Retinal pigment epithelial cell (primary cell): Measurements from ENCODE around the gene NKD1.

ENCODE experiments used
- DNase-seq: peaks from one replicate; pipeline ENCODE4 v3.0.0-alpha.2; 2010; ENCODE audit warnings: low read depth
- H3K4me3 ChIP-seq: 2 replicates; pipeline ENCODE4 v1.5.1; 2011; ENCODE audit warnings: mild to moderate bottlenecking, low read length, control low read depth, moderate library complexity
- TF ChIP-seq, protein P1 (sequence below): conservative IDR thresholded peaks from 2 replicates; pipeline ENCODE4 v1.5.1; 2011; ENCODE audit warnings: low read depth, low read length, control low read depth, inconsistent platforms

NKD1 gene

DNA sequence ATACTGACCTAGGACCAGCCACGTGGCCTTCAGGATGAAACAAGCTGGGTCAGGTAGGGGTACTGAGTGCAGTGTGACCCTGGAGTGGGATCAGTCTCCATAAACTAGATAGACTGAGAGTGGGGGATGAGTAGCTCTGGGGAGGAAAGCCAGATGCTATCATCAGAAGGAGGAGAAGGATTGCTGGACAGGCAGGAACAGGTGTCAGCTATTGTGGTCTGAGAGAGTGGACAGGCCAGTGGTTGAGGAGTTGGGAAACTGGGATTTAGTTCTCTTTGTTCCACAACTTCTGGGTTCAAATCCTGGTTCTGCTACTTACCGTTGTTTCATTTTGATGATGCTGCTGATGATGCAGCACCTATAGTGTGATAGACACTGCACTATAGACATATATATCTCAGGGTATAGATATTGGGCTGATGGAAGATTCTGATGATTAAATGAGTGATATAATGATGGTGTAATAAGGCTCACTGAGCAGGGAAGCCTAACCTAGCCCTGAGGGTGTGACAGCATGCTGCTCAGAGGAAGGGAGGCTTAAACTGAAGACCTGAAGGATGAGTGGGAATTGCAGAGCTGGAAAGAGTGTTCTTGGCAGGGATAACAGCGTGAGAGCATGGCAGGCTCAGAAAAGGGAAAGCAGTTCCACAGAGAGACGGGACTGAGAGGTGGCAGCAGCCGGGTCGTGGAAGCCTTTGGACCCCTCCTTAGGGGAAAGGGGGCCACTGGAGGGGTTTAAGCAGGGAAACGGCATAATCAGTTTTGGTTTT, 66.9 kb downstream of the NKD1 start:
- no peak overlapping the region for H3K4me3 ChIP-seq
- no peak for DNase-seq
- TF ChIP-seq, protein P1, sequence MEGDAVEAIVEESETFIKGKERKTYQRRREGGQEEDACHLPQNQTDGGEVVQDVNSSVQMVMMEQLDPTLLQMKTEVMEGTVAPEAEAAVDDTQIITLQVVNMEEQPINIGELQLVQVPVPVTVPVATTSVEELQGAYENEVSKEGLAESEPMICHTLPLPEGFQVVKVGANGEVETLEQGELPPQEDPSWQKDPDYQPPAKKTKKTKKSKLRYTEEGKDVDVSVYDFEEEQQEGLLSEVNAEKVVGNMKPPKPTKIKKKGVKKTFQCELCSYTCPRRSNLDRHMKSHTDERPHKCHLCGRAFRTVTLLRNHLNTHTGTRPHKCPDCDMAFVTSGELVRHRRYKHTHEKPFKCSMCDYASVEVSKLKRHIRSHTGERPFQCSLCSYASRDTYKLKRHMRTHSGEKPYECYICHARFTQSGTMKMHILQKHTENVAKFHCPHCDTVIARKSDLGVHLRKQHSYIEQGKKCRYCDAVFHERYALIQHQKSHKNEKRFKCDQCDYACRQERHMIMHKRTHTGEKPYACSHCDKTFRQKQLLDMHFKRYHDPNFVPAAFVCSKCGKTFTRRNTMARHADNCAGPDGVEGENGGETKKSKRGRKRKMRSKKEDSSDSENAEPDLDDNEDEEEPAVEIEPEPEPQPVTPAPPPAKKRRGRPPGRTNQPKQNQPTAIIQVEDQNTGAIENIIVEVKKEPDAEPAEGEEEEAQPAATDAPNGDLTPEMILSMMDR, result no peak

DNA sequence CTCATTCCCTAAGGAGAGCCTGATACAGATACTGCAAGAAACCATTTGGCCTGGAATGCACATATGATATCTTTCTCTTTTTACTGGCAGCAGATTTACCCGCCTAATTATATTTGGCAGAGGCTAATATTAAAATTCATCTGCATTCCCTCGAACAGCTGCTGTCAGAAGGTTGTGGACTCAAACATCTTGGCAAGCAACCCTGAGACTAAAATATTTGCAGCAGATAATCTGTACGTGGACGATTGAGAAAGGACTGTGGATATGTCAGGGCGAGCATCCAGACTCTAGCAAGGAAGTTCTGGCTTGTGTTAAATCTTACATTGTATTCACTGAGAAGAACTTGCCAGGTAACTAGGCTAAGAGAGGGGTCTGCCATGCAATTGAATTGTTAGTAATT, 67.7 kb downstream of the NKD1 start:
- no peak for DNase-seq
- H3K4me3 ChIP-seq, result no peak overlapping the region
- TF ChIP-seq, protein P1, result no peak

DNA sequence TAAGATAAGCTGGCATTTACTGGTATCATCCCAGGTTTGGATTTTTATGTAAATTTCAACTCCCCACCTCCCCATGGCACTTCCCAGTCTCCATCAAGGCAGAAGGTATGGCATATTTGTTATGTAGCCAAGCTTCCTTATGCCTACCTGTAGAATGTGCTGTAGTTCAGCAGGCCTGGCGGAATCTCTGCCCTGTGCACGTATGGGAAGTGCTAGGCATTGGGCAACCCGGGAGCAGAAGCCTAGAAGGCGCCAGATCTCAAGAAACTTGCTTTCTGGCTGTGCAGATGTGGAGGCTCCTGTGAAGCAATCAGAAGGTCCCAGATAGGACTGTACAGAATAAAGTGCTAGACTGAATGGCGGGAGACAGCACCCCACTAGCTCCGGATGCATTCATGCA, 68.2 kb downstream of the NKD1 start:
- no peak overlapping the region for H3K4me3 ChIP-seq
- no peak for DNase-seq
- TF ChIP-seq, protein P1, result no peak

DNA sequence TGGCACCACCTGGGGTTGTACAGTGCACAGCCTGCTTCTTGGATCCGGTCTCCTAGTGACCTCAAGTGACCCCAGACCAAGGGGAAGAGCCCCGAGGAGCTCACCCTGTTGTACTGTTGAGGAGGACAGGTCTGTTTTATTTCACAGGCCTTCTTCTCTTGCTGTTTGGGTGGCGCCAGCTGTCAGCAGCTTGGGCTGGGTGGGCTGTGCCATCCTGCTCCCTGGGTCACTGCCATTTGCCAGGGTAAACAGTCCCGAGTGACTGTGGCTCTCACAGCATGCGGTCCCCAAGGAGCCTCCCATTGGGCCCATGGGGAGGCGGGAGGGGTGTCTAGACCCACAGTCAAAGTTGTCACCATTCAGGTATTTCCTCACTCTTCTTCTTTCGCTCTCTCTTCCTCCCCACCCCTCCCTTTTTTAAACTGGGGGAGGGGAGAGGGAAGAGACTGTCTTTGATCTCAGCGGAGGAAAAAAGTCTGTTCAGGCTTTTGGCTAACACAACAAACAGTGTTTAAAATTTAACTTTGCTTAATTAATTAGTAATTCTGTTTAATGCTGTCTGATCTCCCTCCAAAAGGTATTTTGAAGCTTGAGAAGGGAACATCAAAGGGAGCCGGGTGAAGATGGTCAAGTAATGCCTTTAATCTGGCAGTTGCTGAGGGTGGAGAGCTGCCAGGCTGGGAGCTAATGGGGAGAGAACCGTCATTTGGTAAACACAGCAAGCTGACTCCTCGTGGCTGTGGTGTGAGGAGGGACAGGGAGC, 68.9 kb downstream of the NKD1 start:
- H3K4me3 ChIP-seq, result no peak overlapping the region
- no peak for DNase-seq
- TF ChIP-seq, protein P1, result no peak

DNA sequence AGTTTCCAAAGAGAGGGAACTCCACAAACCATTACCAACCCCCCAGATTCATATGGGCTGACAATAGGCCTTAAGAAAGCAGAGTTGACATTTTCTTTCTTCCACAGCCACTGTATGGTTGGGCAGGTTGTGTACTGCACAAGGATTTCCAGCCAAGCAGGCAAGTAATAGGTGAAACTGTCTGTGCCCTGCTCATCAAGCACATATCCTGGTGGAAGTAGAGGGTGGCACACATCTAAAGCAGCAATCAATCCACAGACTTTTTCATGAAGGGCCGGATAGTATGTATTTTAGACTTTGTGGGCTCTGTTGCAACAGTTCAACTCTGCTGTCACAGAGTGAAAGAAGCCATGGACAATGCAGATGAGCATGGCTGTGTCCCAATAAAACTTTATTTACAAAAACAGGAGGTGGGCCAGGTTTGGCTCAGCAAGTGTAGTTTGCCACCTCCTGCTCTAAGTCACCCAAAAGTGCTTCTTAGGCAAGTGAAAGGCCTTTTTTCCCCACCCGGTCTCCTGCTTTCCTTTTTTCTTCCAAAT, 69.5 kb downstream of the NKD1 start:
- no peak overlapping the region for H3K4me3 ChIP-seq
- no peak for DNase-seq
- TF ChIP-seq, protein P1, result no peak

DNA sequence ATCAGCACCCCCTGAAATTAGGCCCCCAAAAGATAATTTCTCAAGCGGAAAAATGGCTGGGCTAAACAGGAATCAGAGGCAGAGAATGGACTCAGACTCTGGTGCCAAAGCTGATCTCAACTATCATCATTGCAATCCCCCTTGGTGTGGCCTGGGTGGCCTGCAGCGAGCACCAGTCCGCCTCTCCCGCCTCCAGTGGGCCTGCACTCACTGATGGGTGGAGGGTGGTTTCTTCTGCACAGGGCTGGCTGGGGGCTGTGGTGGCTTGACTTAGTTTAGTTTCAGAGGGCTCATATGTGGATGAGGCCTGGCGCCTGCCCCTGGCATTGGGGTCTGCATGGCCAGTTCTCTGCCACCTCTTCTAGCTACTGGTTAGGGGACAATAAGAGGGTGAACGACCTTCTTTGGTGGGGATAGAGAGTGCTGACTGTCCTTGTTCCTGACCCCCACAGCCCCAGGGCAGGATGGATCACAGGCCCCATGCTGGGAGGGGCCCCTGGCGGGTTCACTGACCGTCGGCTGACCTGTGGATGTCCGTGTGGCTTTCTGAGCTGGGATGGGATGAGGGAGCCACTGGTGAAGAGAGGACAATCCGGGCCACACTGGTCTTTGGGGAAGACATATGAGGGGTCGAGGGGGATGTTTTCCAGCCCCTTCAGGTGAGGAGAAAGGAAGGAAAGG, 70.2 kb downstream of the NKD1 start:
- TF ChIP-seq, protein P1, result no peak
- no peak overlapping the region for H3K4me3 ChIP-seq
- no peak for DNase-seq
